ENCODE data around the gene NID2.

GRCh38 chr14:52049721-52050588 is 18.9 kb downstream of the NID2 start:
- TF ChIP-seq YY1 (IDR thresholded peaks at IDR 0.05; ENCODE audit: low read depth, low read length) (no peak), CBX3 (IDR thresholded peaks at IDR 0.05; ENCODE audit: borderline replicate concordance, low read depth) (no peak), EZH2 (IDR thresholded peaks at IDR 0.05; ENCODE audit: borderline replicate concordance, control insufficient read depth, low read depth, low read length) (no peak), CTCF (IDR thresholded peaks at IDR 0.05 in 2 of 3, conservative IDR thresholded peaks at IDR 0.05 in 1 of 3; ENCODE audit: control insufficient read depth in 2 of 3, extremely low read depth in 1 of 3, insufficient read depth in 1 of 3, low read depth in 3 of 3, low read length in 3 of 3) (no peak), ZBTB33 (IDR thresholded peaks at IDR 0.05) (no peak), CREB1 (IDR thresholded peaks at IDR 0.05; ENCODE audit: low read depth) (no peak)

Measured in GM12878 (cell line).